Activated T-helper 1 cell treated with anti-CD3 and anti-CD28 coated beads, Interleukin-2, amount 50 U/mL, for 16 hours (primary cell): ENCODE results near the gene SCNN1B.

Source experiments
- DNase-seq, 2 donors: peaks; one replicate each; pipeline ENCODE4 v3.0.0-alpha.2; 2020; ENCODE audit warnings: low read depth in 1 of 2, low spot score in 1 of 2

Gene SCNN1B

DNA sequence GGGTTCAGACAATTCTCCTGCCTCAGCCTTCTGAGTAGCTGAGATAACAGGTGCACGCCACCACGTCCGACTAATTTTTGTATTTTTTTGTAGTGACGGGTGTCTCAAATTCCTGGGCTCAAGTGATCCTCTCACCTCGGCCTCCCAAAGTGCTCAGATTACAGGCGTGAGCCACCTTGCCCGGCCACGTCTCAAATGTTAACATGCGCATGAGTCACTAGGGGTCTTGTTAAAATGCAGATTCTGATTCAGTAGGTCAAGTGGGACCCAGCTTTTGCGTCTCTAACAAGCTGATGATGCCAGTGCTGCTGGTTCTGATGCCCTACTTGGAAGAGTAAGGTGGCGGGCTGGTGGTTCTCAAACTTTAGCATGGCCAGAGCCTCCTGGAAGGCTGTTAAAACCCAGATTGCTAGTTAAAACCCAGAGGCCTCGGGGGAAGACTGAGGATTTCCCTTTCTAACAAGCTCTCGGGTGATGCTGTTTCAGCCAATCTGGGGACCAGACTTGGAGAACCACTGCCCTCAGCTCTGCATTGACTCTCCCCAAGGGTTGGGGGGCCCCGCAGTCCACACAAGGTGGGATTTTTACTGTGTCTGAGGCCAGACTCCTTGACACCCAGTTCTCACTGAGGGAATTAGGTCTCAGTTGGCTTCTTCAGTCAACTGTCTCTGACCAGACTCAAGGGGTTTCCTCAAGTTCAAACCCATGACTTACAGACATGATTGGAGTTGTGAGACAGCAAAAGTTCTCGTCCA lies 17.9 kb downstream of the SCNN1B start:
- no peak for DNase-seq

DNA sequence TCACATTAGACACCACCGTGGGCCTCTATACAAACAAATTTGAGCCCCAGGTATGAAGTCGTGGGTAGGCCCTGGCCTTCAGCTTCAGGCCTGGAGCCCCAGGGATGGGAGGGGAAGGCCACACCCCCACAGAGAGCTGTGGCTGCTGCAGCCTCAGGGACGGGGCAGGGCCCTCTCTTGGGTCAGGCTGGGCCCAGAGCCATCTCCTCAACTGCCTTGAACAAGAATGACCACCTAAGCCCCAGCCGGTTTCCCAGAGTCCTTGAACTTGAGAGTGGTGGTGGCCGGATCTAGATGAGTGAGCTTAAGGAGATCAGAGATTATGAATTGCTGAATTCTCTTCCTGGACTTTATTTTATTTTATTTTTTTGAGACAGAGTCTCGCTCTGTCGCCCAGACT lies 18.6 kb downstream of the SCNN1B start:
- DNase-seq = no peak

DNA sequence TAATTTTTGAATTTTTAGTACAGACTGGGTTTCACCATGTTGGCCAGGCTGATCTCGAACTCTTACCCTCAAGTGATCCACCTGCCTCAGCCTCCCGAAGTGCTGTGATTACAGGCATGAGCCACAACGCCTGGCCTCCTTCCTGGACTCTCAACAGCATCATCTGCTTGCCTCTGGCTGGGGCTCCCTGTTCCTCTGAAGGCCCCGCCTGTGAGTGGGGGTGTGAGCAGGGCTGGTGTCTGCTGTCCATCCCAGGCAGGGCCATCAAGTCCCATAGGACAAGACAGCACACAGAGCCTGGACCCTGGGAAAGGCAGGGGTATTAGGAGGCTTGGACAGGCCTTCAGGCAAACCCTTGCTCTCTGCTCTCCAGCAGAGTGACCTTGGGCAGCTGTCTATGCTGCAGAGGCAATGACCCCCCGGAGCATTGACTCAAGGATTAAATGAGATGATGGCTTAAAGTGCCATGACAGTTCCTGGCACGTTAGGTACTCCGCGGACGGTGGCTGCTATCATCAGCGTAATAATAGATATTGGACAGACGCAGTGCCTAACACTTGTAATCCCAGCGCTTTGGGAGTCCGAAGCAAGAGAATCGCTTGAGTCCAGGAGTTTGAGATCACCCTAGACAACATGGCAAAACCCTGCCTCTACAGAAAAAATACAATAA lies 19.2 kb downstream of the SCNN1B start:
- no peak for DNase-seq

DNA sequence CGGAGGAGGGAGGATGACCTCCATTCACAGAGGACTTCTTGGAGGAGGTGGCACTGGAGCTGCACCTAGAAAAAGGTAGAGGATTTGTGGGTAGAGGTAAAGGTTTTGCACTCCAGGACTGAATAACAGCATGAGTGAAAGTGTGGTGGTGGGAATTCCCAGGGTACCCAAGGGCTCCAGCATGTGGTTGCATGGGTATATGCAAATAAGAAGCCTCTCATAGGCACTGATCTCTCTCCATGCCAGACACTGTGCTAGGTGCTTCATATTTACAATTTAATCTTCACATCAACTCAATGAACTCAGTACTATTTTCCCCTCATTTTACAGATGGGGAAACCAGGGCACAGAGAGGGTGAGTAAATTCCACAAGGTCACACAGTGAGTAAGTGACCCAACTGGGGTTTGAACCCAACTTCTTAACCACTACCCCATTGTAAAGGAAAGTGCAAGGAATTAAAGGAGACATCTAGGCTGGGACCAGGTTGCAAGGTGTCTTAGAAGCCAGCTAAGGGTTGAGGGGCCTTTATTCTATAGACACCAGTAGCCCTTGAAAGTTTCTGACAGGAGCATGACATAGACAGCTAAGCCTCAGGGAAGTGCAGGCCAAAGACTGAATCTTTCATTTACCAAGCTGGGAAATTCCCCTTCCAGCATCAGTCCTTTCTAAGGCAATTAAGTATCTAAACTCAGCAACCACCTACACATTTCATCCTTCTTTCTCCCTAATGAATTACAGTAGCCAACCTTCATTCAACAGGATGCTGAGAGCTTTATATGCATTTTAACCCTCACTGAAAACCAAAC lies 21.3 kb downstream of the SCNN1B start:
- DNase-seq = no peak

DNA sequence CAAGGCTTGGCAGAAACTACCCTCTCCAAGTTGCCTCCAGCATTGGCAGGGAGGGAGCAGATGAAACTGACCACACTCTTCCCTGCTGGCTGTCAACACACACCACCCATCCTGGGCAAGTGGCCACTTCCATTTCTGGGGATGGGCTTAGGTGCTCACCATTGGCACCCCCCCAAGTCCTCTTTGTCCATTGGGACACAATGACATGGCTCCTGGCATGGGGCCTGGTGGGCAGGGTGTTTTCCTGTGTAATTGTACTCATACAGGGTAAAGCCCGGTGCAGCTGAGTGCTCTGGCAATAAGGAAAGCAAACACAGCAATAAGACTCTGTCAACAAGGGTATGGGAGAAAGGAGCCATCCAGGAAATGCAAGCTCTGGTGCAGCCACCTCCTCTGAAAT lies 22.6 kb downstream of the SCNN1B start:
- no peak for DNase-seq

DNA sequence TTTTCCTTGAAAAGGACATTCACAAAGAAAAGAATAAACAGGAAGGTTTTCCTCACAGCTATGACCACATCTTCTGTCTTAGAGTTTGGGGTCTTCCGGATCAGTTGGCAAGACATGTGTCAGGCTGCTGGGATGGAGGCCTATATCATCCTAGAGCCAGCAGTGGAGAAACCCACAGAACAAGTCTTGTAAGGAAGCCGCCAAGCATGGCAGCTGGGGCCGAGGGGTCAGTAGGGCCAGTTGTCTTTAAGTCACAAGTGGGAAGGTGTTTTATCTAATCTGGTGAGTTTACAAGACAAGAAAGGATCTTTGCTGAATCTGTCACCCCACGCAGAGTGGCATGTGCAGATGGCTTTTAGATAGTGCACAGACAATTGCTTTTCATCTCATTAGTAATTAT lies 25.7 kb downstream of the SCNN1B start:
- DNase-seq = no peak

DNA sequence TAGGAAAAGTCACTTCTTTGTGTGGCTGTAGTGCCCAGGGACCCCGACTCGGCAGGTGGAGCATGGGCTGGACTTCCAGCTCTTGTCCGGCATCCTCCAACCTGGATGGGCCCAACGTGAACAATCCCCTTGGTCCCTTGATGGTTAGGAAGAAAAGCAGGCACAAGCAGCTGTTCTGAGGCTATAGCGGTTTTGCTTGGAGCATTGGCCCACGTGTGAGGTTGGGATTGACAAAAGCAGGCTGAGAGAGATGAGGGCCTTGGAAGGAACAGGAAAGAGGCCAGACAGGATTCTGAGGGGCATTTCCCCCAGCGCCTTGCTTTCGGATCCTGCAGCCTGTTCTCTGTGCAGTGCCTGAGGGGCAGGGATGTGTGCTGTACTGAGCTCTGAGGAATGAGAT lies 28.1 kb downstream of the SCNN1B start:
- no peak for DNase-seq

DNA sequence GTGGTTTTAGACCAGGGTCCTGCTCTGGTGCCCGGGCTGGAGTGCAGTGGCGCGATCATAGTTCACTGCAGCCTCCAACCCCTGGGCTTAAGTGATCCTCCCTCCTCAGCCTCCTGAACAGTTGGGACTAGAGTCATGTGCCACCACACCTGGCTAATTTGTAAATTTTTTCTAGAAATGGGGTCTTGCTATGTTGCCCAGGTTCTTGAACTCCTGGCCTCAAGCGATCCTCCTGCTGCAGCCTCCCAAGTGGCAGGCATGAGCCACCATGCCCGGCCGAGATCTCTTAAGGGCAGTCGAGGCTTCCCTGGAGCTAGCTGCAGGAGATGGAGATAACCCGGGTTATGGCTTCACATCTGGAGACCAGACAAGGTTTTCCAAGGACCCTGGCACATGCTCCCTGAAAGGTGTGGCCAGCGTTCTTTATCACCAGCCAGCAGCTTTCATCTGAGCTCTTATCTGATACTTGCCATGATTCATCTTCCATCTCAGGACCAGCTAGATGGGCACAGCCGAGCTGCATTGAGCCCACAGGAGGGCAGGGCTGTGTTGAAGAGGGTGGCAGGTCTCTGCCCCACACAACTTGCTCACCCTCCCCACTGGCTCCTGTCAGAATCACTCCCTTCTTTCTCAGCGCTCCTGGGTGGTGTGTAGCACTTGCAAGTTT lies 28.6 kb downstream of the SCNN1B start:
- DNase-seq = no peak

DNA sequence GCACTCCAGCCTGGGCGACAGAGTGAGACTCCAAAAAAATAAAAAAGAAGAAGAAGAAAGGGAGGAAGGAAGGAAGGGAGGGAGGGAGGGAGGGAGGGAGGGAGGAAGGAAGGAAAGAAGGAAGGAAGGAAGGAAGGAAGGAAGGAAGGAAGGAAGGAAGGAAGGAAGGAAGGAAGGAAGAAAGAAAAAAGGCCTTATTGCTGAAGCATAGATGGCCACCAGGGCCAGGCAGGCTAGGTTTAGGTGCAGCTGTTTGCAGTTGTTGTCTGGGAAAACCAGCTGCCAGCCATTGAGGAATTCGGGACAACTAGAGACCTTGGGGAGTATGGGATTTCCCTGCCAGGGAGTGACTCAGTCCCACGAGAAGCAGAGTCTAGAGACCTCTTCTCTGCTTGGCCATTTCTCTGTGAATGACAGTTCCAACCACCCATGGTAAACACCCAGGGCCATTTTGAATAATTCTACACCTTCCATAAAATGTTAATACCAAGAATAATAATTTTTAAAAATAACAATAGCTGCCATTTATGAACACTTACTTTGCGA lies 31.0 kb downstream of the SCNN1B start:
- DNase-seq = no peak

DNA sequence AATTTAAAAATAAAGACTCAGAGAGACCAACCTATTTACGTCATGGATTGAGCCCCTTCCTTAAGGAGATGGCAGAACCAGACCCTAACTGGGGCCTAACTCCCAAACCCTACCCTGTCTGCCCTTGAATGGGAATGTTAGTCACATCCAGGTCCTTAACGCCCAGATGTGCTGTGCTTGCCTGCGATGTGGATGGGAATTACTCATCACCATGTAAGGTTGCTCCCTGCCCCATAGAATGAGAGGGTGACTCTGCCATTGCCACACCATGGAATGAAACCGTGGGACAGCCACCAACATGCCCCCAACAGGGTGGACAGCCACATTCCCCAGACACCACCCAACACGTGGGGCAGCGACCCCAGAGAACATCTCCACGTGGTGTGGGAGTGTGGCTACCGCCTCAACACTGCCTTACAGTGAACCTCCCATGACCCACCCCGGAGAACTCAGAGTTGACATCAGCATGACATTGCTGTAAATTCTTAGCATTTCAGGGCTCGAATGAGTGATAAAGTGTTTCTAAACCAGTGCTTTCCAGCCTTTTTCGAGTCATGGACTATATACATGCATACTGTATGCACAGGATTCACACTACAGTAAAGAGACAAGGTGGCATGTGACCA lies 31.8 kb downstream of the SCNN1B start:
- no peak for DNase-seq

DNA sequence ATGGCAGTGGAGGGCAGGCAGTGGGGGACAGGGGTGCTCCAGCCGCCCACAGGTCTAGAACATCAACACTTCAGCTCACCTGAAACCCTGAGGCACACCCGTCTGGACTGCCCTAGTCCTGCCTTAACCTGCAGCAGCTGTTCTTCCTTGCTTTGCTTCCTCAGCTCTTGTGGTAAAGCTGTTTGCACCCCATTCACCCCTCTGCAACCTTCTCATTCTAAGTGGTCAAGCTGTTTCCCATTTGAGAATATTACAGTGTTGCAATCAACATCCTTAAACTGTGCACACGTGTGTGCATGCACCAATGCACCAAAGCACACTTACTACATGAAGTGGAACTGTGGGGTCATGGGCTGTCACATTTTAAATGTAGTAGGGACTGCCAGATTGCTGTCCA lies 32.4 kb downstream of the SCNN1B start:
- DNase-seq = no peak

DNA sequence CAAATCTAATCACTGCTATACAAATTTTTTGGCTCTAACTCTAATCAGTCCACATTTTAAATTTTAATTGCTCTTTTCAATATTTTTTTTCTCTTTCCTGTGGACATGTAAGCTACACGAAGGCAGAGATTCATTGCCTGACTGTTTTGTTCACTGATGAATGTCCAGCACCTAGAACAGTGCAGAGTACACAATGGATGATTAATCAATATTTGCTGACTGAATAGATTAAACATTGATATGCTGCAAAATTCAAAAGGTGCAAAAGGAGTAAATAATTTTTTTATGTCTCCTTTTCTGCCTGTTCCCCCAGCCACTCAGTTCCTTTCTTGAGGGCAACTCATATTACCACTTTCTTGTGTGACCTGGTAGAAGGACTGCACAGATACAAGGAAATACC lies 32.8 kb downstream of the SCNN1B start:
- DNase-seq = no peak

DNA sequence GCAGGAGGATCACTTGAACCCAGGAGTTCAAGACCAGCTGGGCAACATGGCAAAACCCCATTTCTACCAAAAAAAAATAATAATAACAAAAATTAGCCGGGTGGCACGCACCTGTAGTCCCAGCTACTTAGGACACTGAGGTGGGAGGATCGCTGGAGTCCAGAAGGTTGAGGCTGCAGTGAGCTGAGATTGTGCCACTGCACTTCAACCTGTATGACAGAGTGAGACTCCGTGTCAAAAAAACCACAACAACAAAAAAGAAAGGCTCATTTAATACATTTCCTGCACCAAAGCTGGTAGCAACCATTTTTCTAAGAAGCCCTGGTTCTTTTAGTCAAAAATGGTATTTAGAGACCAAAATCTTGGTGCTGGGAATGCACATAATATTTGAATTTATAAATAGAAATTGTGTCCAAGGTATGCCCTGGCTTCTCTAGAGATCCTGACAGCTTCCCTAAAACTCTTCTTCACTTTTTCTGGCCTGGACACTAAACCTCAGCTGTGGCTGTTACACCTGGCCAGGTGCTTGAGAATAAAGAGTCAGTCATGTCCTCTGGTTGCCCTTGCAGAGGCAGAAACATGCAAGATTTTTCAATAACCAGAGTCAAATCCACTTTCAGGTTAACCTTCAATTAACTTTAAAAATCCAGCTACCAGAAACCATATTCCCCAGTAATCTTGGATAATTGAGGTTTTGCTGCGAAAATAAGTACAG lies 35.9 kb downstream of the SCNN1B start:
- no peak for DNase-seq

DNA sequence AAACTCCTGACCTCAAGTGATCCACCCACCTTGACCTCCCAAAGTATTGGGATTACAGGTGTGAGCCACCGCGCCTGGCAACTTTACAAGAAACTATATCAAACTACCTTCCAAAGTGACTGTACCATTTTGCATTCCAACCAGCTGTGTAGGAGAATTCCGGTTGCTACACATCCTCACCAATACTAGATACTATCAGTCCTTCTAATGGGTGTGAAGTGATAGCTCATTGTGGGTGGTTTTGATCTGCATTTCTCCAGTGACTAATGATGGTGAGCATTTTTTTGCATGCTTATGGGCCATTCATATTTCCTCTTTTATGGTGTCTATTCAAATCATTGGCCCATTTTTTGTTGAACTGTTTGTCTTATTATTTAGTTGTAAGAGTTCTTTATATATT lies 37.7 kb downstream of the SCNN1B start:
- no peak for DNase-seq

DNA sequence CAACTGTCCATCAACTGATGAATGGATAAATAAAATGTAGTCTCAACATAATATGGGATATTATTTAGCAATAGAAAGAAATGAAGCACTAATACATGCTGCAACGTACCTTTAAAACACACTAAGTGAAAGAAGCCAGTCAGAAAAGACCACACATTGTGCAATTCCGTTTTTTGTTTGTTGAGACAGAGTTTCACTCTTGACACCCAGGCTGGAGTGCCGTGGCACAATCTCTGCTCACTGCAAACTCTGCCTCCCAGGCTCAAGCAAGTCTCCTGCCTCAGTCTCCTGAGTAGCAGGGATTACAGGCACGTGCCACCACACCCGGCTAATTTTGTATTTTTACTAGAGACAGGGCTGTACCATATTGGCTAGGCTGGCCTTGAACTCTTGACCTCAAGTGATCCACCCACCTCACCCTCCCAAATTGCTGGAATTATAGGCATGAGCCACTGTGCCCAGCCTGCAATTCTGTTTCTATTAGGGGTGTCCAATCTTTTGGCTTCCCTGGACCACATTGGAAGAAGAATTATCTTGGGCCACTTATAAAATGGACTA lies 40.1 kb downstream of the SCNN1B start:
- DNase-seq = no peak

DNA sequence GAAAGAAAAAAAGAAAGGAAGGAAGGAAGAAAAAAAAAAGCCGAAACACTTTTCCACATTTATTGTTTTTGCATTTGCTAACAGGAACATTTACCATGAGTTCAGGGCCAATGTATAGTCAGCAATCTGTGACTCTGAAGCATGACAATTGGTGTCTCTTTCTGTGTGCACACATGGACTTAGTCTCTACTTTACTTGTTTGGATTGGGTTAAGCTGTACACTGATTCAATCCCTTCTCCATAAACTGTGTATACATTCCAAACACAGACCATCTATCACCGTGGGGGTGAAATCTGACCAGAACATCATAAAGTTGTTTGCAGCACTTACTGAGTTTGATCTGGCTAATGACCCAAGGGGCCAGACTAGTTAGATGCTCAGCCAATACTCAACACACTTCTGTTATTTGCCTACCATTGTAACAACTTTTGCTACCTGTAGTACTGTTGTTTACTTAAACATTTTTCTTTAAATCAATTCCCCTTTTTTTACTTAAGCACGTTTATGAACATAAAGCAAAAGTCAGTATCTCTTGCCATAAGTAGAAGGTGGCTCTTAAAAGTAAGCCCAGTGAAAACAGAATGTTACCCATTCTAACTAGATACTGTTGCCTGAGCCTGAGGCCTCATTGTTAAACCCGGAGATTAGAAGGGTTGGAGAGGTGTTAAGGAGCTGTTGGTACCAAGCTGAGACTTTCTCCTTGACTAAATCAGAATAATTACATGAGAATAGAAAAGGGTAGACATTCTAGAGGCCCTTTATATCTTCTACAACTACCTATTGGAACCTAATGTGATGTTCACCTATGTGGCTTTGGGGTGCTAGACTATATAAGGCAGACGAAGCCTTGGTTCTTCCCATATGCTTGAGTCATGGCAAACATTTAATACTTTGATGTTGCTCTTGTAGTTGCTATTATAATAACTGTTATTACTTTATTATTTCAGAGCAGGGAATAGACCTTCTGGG lies 41.8 kb downstream of the SCNN1B start:
- DNase-seq = no peak

DNA sequence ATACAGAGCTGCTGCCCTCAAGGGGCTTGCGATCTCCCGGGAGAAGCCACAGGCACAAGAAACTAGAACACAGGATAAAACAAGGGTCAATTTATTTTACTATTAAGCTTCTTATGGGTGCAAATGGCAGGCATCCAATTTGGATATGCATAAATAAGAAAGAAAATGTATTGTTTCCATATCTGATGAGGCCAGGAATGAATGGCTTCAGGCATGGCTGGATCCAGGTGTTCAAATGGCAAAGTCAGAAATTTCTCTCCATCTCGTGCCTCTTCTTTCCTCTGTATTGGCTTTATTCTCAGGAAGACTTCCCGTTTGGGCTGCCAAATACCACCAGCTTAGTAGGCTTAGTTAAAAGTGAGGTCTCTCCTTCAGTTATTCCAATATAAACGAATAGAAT lies 43.1 kb downstream of the SCNN1B start:
- DNase-seq = no peak

DNA sequence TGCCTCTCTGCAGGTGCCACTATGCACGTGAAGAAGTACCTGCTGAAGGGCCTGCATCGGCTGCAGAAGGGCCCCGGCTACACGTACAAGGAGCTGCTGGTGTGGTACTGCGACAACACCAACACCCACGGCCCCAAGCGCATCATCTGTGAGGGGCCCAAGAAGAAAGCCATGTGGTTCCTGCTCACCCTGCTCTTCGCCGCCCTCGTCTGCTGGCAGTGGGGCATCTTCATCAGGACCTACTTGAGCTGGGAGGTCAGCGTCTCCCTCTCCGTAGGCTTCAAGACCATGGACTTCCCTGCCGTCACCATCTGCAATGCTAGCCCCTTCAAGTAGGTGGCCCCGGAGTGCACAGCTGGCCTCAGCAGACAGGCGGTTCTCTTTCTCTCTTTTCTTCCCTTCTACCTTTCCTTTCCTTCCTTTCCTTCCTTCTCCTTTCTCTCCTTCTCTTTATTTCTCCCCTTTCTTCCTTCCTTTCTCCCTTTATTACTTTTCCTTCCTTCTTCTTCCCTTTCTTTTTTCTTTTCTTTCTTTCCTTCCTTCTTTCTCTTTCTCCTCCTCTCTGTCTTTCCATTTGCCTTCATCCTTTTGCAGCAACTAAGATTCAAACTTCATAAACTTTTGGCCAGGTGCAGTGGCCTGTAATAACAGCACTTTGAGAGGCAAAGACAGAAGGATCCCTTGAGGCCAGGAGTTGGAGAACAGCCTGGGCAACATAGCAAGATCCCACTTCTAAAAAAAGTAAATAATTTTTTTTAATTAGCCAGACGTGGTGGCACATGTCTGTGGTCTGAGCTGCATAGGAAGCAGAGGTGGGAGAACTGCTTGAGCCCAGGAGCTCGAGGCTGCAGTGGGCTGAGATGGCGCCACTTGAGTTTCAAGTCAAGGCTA lies 46.7 kb downstream of the SCNN1B start:
- DNase-seq = no peak
